OCI-LY7 (cell line): ENCODE results near the gene PTGES3L. TPM values are rescaled to one million over a fixed set of nuclear protein-coding genes. Genes with fewer than 3 reads are reported as not detected.

ENCODE experiments used
- BruUV-seq: library from RNA; stranded (reverse); fragments of 400-500 nt; replicated peaks from 2 replicates; lab custom pipeline; 2021; lab: Mats Ljungman, UMichigan
- CTCF ChIA-PET: fragments of 300-600 bp; sonication (Branson Sonifier 250); formaldehyde crosslinking; loops from one replicate; lab custom pipeline; 2022; ENCODE audit warnings: antibody characterized with exemption; ENCODE audit not compliant: unreplicated experiment; lab: Charles Lee
- POLR2A ChIA-PET: fragments of 300-600 bp; sonication (Branson Sonifier 250); formaldehyde crosslinking; loops from one replicate; lab custom pipeline; 2022; ENCODE audit warnings: antibody characterized with exemption; lab: Charles Lee
- DNase-seq: peaks from one replicate; pipeline ENCODE4 v3.0.0-alpha.2; 2015; ENCODE audit warnings: low spot score
- H2AFZ ChIP-seq: fragments of 200-600 bp; sonication (generic), shearing (Covaris generic); 2 replicates; pipeline ENCODE4 v1.6.1; 2014; ENCODE audit warnings: mild to moderate bottlenecking, antibody characterized with exemption, low read length, moderate library complexity
- H3K27ac ChIP-seq: fragments of 200-600 bp; sonication (generic); 2 replicates; pipeline ENCODE4 v1.5.1; 2014; ENCODE audit warnings: mixed run types, low read depth, mild to moderate bottlenecking, moderate library complexity, low read length, inconsistent platforms; ENCODE audit not compliant: poor library complexity, severe bottlenecking
- H3K36me3 ChIP-seq: fragments of 200-600 bp; sonication (generic); 2 replicates; pipeline ENCODE4 v1.6.1; 2014; ENCODE audit warnings: mild to moderate bottlenecking, antibody characterized with exemption, low read length, moderate library complexity, mixed read lengths; ENCODE audit not compliant: insufficient read depth
- H3K4me1 ChIP-seq: fragments of 200-600 bp; sonication (generic); 2 replicates; pipeline ENCODE4 v1.5.1; 2014; ENCODE audit warnings: mild to moderate bottlenecking, low read length; ENCODE audit not compliant: insufficient read depth, poor library complexity, severe bottlenecking
- H3K4me2 ChIP-seq: fragments of 200-600 bp; sonication (generic); 2 replicates; pipeline ENCODE4 v1.6.1; 2014; ENCODE audit warnings: mild to moderate bottlenecking, low read length
- H3K4me3 ChIP-seq: fragments of 200-600 bp; sonication (generic); 2 replicates; pipeline ENCODE4 v1.5.1; 2014; ENCODE audit warnings: mild to moderate bottlenecking, low read depth, low read length; ENCODE audit not compliant: poor library complexity, severe bottlenecking
- H3K79me2 ChIP-seq: fragments of 200-600 bp; sonication (generic); 2 replicates; pipeline ENCODE4 v1.6.1; 2016; ENCODE audit warnings: low read depth, mild to moderate bottlenecking, low read length, moderate library complexity, mixed read lengths; ENCODE audit not compliant: insufficient read depth
- H3K9me2 ChIP-seq: fragments of 200-600 bp; sonication (generic); 2 replicates; pipeline ENCODE4 v1.6.1; 2016; ENCODE audit warnings: mild to moderate bottlenecking, low read length, mixed read lengths; ENCODE audit not compliant: insufficient read depth
- H3K9me3 ChIP-seq: fragments of 200-600 bp; sonication (generic); 2 replicates; pipeline ENCODE4 v1.6.1; 2014; ENCODE audit warnings: mild to moderate bottlenecking, mixed run types, low read length, mixed read lengths
- H4K20me1 ChIP-seq: fragments of 200-600 bp; sonication (generic); 2 replicates; pipeline ENCODE4 v1.6.1; 2014; ENCODE audit warnings: mild to moderate bottlenecking, antibody characterized with exemption, low read length, moderate library complexity, mixed read lengths; ENCODE audit not compliant: insufficient read depth
- EZH2phosphoT487 ChIP-seq: fragments of 200-600 bp; sonication (generic); IDR thresholded peaks from 2 replicates; pipeline ENCODE4 v1.6.1; 2018; ENCODE audit warnings: low read depth, borderline replicate concordance, mild to moderate bottlenecking, mixed run types, antibody characterized with exemption, low read length, moderate library complexity, mixed read lengths
- intact Hi-C: fragments of 100-400 bp; cut with micrococcal nuclease; formaldehyde crosslinking; loops from one replicate; pipeline ENCODE4 v1.10.0; 2022; ENCODE audit not compliant: unreplicated experiment
- total RNA-seq, 2 experiments: library from RNA; depleted of rRNA in 1 of 2; stranded (reverse); fragments of >200 nt in 1 of 2; shearing (Covaris generic) in 1 of 2; gene quantifications; 2 replicates each; pipeline ENCODE4 v1.2.3, GENCODE V29; 2014 to 2022
- TF ChIP-seq, protein P1 (sequence below): fragments of 200-600 bp; sonication (generic); conservative IDR thresholded peaks from 2 replicates; pipeline ENCODE4 v1.5.1; 2014; ENCODE audit warnings: mild to moderate bottlenecking, antibody characterized with exemption, low read length, moderate library complexity, mixed read lengths

Gene PTGES3L
- total RNA-seq, 2 experiments from 2014 or later: 0.13 to 2.1 TPM

DNA sequence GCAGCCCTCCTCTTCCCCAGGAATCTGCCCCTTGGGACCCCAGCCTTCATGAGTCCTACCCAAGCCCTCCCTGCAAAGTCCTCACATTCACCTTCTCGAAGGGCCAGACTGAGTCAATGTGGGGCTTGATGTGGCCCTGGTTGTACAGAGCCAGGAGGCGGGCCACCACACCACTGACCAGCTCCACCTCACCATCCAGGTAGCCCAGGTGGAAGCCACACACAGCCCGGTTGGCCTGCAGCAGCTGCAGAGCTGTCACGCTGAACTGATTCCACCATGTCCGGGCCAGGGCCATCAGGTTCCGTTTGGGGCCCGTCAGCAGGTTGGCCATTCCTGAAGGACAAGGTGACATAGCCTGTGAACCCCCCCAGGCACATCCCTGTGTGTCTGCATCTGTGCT, 36.3 kb upstream of the PTGES3L start:
- no peaks in the 10 kb centered on the region for H4K20me1 ChIP-seq
- peaks cover 5% of the 10 kb centered on the region for H3K4me1 ChIP-seq
- TF ChIP-seq EZH2phosphoT487: no peak
- TF ChIP-seq, protein P1, sequence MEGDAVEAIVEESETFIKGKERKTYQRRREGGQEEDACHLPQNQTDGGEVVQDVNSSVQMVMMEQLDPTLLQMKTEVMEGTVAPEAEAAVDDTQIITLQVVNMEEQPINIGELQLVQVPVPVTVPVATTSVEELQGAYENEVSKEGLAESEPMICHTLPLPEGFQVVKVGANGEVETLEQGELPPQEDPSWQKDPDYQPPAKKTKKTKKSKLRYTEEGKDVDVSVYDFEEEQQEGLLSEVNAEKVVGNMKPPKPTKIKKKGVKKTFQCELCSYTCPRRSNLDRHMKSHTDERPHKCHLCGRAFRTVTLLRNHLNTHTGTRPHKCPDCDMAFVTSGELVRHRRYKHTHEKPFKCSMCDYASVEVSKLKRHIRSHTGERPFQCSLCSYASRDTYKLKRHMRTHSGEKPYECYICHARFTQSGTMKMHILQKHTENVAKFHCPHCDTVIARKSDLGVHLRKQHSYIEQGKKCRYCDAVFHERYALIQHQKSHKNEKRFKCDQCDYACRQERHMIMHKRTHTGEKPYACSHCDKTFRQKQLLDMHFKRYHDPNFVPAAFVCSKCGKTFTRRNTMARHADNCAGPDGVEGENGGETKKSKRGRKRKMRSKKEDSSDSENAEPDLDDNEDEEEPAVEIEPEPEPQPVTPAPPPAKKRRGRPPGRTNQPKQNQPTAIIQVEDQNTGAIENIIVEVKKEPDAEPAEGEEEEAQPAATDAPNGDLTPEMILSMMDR: no peak
- no peak overlapping the region for H3K4me2 ChIP-seq
- no peaks in the 10 kb centered on the region for H3K9me2 ChIP-seq
- CTCF ChIA-PET: no interaction called here
- BruUV-seq: no TSS peak
- H3K36me3 ChIP-seq: no peaks in the 10 kb centered on the region
- intact Hi-C loops: no loop called here
- H3K9me3 ChIP-seq: no peaks in the 10 kb centered on the region
- POLR2A ChIA-PET: no interaction called here
- no peak for DNase-seq
- H2AFZ ChIP-seq: no peak overlapping the region
- no peak overlapping the region for H3K4me3 ChIP-seq
- H3K27ac ChIP-seq: no peak overlapping the region
- no peaks in the 10 kb centered on the region for H3K79me2 ChIP-seq

DNA sequence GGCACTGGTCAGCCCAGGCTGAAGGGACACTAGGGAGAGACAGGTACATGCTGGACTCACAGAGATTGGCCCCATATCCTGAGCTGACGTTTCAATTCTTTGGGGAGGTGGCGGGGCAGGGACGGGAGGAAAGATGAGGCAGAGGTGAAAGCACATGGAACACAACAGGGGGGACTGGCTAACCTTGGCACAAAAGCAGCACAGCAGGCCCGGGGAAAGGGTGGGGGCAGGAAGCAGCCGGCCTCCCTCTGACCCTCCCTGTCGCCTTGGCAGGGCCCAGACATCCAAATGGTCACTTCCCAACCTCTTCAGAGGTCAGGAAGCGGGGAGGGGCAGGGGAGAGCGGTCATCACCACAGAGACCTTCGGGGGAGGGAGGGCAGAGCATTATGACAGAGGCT, 35.7 kb upstream of the PTGES3L start:
- H3K4me2 ChIP-seq: no peak overlapping the region
- intact Hi-C loops: no loop called here
- TF ChIP-seq, protein P1: no peak
- no peak for TF ChIP-seq EZH2phosphoT487
- ChIA-PET CTCF (no interaction called here), POLR2A (no interaction called here)
- no peak for DNase-seq
- H3K4me1 ChIP-seq: no peaks in the 10 kb centered on the region
- no peaks in the 10 kb centered on the region for H3K36me3 ChIP-seq
- H3K79me2 ChIP-seq: no peaks in the 10 kb centered on the region
- BruUV-seq: no TSS peak
- no peaks in the 10 kb centered on the region for H3K9me3 ChIP-seq
- H3K27ac ChIP-seq: no peak overlapping the region
- H2AFZ ChIP-seq: no peak overlapping the region
- H3K4me3 ChIP-seq: no peak overlapping the region
- H3K9me2 ChIP-seq: no peaks in the 10 kb centered on the region
- H4K20me1 ChIP-seq: no peaks in the 10 kb centered on the region

DNA sequence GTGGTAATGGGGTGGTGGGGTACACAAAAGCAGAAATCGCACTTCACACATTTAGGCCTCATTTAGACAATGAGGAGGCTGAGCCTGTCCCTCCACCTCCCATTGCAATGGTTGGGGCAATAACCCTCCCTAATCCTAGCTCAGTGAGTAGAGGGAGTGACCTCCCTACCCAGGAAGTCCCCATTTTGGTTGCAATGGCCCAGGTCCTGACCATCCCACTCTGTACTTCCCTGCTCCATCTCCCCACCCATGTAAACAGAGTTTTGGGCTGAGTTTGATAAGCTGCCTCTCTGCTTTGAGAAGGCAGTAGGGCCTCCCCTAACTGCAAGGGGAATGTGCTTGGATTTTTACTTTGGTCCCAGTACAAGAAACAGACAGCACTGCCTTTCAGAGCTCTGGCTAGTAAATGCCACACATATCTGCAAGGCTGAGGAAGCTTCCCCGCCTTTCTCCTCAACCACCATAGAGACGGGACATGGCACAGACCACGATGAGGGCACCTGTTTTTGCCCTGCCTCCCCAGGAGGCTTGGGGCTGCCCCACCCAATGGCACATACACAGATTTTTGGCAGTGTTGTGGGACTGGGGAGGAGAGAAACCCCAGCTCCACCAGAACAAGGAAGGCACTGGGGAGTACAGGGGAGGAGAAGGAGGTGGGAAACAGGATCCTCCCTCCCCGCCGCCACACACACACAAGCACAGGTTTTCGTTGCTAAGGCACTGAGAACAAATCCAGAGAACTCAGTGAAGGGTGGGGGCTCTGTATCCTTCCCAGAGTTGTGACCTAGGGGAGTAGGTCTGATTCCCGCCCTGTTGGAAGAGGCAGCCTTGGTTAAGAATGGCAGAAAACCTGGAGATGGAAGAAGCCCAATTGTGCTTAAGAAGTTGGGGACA, 35.0 kb upstream of the PTGES3L start:
- DNase-seq: no peak
- intact Hi-C loops: no loop called here

More for the DNA sequence above, 35.0 kb upstream of the PTGES3L start:
- Histone ChIP-seq H3K4me3 (no peak overlapping the region), H4K20me1 (no peaks in the 10 kb centered on the region), H2AFZ (no peak overlapping the region), H3K27ac (no peak overlapping the region), H3K9me2 (no peaks in the 10 kb centered on the region), H3K79me2 (no peaks in the 10 kb centered on the region), H3K4me2 (no peak overlapping the region), H3K4me1 (no peaks in the 10 kb centered on the region), H3K9me3 (no peaks in the 10 kb centered on the region), H3K36me3 (no peaks in the 10 kb centered on the region)
- TF ChIP-seq EZH2phosphoT487: no peak
- TF ChIP-seq, protein P1: no peak
- CTCF ChIA-PET: no interaction called here
- POLR2A ChIA-PET: no interaction called here
- BruUV-seq: TSS peak; percentile 70
